Islet of Langerhans (tissue), 1 donor: ENCODE measurements around the gene HTR4.
"Not testable (repeated sequence)": the region's sequence is repeated elsewhere in the genome, so short reads cannot be mapped to it uniquely, and the experiment has no call there.

ENCODE experiments used
- FAIRE-seq: peaks from one replicate; lab custom pipeline; 2011; peaks lifted over from hg19 to GRCh38; lab: Jason Lieb, UNC

Gene HTR4

GRCh38 chr5:148474025-148474511, 180.3 kb downstream of the HTR4 start:
- no peak for FAIRE-seq

- no peak for FAIRE-seq
Observed at GRCh38 chr5:148471379-148471778, 182.9 kb downstream of the HTR4 start.

DNA sequence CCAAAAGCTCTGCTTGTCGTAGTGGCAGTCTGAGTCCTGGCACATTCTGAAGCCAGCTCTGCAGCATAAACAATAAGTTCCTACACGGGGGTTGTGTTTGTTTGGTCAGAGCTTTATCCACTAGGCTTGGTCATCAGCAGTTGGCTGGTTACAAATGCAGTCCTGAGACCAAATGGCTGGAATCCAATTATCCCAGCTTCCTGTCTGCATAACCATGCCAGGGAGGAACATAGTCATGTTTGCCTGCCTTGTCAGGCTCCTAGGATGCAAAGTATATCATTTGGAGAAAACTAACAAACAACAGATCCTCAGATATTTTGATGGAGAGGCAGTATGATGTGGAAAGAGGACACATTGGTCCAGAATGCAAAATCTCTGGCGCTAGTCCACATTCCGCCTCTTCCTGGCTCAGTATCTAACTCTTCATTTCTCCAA, 184.8 kb downstream of the HTR4 start:
- FAIRE-seq = peak; percentile 97

- FAIRE-seq = not testable (repeated sequence)
Observed at GRCh38 chr5:148468746-148469145, 185.6 kb downstream of the HTR4 start.

DNA sequence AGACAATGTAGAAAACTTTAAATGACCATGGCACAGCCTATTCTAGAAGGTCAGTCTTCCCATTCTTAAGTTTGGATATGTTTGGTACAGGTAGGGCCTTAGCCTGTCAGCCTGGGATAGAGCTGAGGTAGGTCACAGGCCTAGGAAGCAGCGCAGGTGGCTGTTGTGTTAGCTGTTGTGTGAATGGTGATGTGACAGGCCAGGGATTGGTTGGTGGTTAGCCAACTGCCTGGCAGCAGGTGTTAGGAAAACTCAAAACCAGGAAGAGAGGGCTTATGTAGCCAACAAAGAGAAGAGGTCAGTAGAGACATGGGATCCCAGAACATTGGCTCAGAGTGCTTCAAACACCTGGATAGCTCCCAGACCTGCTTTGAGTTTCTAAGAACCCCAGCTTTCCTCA, 186.4 kb downstream of the HTR4 start:
- FAIRE-seq = no peak

- no peak for FAIRE-seq
Observed at GRCh38 chr5:148466236-148466580, 188.1 kb downstream of the HTR4 start.

- FAIRE-seq = no peak
Observed at GRCh38 chr5:148465381-148466235, 188.7 kb downstream of the HTR4 start.

- no peak for FAIRE-seq
Observed at GRCh38 chr5:148459669-148460068, 194.7 kb downstream of the HTR4 start.

- FAIRE-seq = no peak
Observed at GRCh38 chr5:148458036-148458888, 196.1 kb downstream of the HTR4 start.

DNA sequence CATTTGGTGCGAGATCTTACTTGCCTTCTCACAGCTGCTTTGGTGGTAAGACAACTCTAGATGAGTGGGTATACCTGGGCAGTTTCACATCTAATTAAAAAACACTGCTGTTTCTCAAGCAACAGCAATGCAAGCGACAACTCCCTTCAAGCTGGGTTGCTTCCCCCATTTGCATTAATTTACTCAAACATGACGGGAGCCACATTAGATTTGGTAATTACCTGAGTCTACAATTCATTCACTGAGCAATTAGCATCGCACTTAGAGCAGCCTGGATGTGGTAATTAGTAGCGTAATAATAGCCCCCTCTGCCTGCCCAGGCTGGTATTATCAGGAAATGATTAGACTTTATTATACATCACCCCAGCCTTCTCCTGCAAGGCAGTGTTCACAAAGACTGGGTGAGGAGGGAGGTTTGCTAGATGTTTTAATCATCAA, 197.1 kb downstream of the HTR4 start:
- FAIRE-seq = peak; percentile 97

DNA sequence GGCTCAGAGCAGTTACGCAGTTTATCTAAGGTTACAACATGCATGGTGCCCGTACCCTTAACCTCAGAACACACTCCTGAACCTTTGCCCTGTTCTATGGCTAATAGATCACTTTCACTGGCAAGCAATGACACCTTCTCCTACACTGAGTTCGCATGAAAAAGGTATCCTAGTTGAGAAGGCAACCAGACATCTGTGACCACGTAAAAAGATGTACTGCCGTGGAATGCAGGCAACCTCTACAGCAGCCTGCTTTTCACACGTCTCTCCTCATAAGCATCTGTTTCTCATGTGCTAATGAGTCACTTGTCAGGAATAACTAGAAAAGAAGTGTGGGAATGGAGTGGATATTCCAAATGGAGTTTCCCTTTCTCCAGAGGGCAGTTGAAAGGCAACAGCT, 199.1 kb downstream of the HTR4 start:
- no peak for FAIRE-seq

- FAIRE-seq = no peak
Observed at GRCh38 chr5:148454576-148454975, 199.8 kb downstream of the HTR4 start.

DNA sequence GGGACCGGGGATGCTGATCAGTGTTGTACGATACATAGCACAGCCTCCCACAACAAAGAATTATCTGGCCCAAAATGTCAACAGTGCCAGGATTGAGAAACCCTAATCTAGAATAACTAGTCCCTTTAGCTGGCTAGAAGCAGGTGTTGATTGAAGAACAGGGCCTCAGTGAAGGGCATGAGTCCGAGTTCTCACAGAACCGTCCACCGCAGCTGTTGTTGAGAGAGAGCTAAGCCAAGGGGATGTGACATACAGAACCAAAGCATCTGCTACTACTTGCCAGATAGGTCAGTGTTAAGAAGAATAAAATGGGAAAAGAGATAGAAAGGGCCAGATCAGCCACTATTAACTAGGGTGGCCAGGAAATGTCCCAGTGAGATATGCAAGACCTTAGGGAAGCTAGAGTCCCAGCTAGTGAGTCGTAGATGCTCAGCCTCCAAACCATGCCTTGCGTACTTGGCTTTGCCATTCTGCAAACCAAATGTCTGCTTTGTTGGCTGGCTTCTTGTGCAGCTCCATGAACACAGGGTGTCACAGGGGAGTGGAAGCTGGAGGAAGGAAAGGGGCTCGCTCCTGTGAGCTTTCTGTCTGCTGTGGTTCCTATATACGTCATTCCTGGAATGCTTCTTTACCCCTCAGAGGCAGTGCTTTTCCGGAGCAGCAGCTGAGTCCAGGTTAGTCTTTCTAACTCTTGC, 201.7 kb downstream of the HTR4 start:
- no peak for FAIRE-seq

DNA sequence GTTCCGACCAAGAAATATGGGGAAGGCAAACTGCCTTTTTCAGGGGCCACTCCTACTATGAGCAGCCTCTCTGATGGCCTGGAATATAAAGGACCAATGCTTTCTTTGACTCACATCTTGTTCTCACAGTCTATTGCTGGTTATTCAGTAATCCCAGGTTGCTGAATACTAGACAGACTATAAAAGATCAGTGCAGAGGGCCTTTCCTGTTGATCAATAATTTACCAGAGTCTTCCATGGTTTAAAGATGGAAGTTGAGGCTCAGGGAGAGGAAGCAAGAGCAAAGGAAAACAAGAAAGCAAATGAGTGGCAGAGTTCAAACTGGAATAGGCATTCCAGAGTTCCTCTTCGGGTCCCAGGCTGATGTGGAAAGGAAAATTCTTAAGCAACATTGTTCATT, 207.7 kb downstream of the HTR4 start:
- no peak for FAIRE-seq

DNA sequence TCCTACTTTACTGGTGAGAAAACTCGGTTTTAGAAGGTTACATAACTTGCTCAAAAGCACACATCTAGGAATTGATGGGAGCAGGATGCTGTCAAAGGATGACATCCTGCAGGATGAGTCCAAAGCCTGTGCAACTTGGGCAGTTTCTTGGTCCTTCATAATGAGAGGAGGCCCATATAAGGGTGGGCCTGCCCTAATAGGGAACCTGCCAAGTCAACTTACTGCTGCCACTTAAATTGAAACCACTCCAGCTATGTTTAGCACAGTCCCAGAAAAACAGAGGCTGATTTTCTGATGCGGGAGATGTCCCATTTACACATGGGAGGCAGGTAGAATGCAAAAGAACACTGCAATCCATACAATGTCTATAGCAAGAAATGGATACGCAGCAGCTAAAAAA, 208.7 kb downstream of the HTR4 start:
- no peak for FAIRE-seq

- FAIRE-seq = peak; percentile 99
Observed at GRCh38 chr5:148443998-148444397, 210.3 kb downstream of the HTR4 start.

DNA sequence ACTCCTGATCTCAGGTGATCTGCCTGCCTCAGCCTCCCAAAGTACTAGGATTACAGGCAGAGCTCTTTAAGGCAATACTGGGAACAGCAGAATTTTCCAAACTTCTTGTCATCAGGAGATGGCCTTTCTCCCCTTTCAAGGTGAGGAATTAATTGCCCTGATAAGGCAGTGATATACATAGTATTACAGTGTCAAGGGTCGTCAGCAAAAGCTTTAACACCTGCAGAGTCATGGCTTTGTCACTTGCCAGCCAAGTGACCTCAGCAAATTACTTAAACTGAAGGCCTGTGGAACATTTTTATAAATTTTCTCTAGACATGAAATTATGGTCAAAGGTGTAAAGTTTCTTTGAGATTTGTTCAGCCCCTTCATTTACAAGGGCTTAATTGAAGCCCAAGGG, 211.1 kb downstream of the HTR4 start:
- FAIRE-seq = no peak

DNA sequence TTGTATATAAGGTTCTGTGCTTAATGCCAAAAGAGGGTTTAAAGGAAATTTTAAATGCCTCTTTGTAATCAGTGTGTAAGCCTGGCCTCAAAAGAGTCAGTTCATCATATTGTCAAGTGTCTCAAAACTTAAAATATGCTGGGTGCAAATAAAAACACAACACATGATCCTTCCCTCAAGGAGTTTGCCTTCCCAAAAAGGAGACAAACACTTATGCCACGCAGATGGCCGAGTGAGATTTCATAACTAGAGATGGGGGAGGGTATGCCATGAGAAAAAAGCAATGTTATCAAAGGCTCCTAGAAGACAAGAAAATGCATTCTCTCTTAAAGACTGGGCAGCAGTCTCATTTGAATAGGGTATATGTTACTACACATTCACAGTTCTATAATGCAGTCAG, 215.4 kb downstream of the HTR4 start:
- FAIRE-seq = no peak

GRCh38 chr5:148437249-148437648, 217.1 kb downstream of the HTR4 start:
- FAIRE-seq = no peak

GRCh38 chr5:148436029-148436428, 218.3 kb downstream of the HTR4 start:
- FAIRE-seq = no peak

DNA sequence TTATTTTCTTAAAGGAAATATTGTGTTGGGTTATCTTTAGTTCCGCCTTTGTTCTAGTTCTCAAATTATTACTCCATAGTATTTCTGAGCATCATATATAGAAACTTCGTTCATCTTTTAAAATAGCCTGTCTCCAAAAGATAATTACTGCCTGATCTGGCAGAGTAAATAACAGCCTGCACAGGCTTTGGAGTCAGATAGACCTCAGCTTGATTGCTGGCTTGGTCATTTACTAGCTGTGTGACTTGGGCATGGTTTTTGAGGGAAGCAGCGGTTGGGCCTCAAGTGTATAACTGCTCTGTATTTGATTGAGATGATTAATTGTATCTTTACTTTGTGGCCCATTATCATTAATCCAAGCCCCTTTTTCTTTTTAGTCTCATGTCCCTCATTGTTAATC, 220.5 kb downstream of the HTR4 start:
- no peak for FAIRE-seq
